Natural killer cell (primary cell): Measurements from ENCODE around the gene C1orf21. TPM values are rescaled to one million over a fixed set of nuclear protein-coding genes. Genes with fewer than 3 reads are reported as not detected.

Experiments
- ATAC-seq, 3 donors: fragments of 150-1000 bp in 2 of 3; fragments of 200-7000 bp in 1 of 3; cut with Tn5 transposase; 1 replicate in 1 of 3; 2 replicates in 2 of 3; pipeline ENCODE4 v1.10.0; 2021; ENCODE audit warnings: mild to moderate bottlenecking in 2 of 3, moderate library complexity in 2 of 3
- DNase-seq, 2 donors: peaks; one replicate each; pipeline versions ENCODE4 v3.0.0 to v3.0.0-alpha.2; 2013 to 2021; ENCODE audit warnings: mixed read lengths in 1 of 2
- H3K27ac ChIP-seq: one replicate; pipeline ENCODE4 v1.5.1; 2013; ENCODE audit warnings: mild to moderate bottlenecking, low read length
- H3K27me3 ChIP-seq: one replicate; pipeline ENCODE4 v1.6.1; 2013; ENCODE audit warnings: low read length; ENCODE audit not compliant: control insufficient read depth, insufficient read depth
- H3K36me3 ChIP-seq: one replicate; pipeline ENCODE4 v1.6.1; 2013; ENCODE audit warnings: low read length; ENCODE audit not compliant: control insufficient read depth, insufficient read depth
- H3K4me1 ChIP-seq: one replicate; pipeline ENCODE4 v1.6.1; 2013; ENCODE audit warnings: low read length; ENCODE audit not compliant: control insufficient read depth, insufficient read depth
- H3K4me3 ChIP-seq: one replicate; pipeline ENCODE4 v1.5.1; 2013; ENCODE audit warnings: low read length
- H3K9me3 ChIP-seq: one replicate; pipeline ENCODE4 v1.6.1; 2013; ENCODE audit warnings: low read length; ENCODE audit not compliant: control insufficient read depth, insufficient read depth
- H3K27ac Mint-ChIP-seq, 2 donors: one replicate each; pipeline ENCODE4 v1.8.0; 2022; ENCODE audit warnings: mild to moderate bottlenecking in 2 of 2, mixed read lengths in 2 of 2, moderate library complexity in 1 of 2
- H3K27me3 Mint-ChIP-seq, 2 donors: one replicate each; pipeline ENCODE4 v1.8.0; 2022; ENCODE audit warnings: low read depth in 2 of 2, mixed read lengths in 2 of 2
- H3K36me3 Mint-ChIP-seq: one replicate; pipeline ENCODE4 v1.8.0; 2022; ENCODE audit warnings: mixed read lengths
- H3K4me1 Mint-ChIP-seq, 2 donors: one replicate each; pipeline ENCODE4 v1.8.0; 2022; ENCODE audit warnings: mixed read lengths in 2 of 2
- H3K4me3 Mint-ChIP-seq: one replicate; pipeline ENCODE4 v1.8.0; 2022; ENCODE audit warnings: mild to moderate bottlenecking, moderate library complexity, mixed read lengths
- H3K9me3 Mint-ChIP-seq, 2 donors: one replicate each; pipeline ENCODE4 v1.8.0; 2022; ENCODE audit warnings: mixed read lengths in 2 of 2
- CTCF ChIP-seq: fragments of 200-600 bp; IDR thresholded peaks from one replicate; pipeline ENCODE4 v1.8.0; 2022; ENCODE audit warnings: antibody characterized with exemption
- WGBS: methylation state at CpG from one replicate; pipeline ENCODE4 v1.1.7; 2013; ENCODE audit warnings: missing lambda C conversion rate; ENCODE audit not compliant: insufficient coverage; 5-methylcytosine and 5-hydroxymethylcytosine counted together
- intact Hi-C: fragments of 100-400 bp; cut with micrococcal nuclease; formaldehyde crosslinking; loops from one replicate; pipeline ENCODE4 v1.14.2; 2022
- total RNA-seq, 4 donors: library from RNA; stranded (reverse); fragments of 120-200 nt in 1 of 4; gene quantifications; one replicate each; pipeline versions ENCODE4 v1.2.3 to v1.2.4, GENCODE V29; 2013 to 2022

The C1orf21 gene
- total RNA-seq, 3 donors from 2014 or later (not counting 1 experiment from before 2014, with no cell fraction given): 84.3 to 111 (median 88.3) TPM

DNA sequence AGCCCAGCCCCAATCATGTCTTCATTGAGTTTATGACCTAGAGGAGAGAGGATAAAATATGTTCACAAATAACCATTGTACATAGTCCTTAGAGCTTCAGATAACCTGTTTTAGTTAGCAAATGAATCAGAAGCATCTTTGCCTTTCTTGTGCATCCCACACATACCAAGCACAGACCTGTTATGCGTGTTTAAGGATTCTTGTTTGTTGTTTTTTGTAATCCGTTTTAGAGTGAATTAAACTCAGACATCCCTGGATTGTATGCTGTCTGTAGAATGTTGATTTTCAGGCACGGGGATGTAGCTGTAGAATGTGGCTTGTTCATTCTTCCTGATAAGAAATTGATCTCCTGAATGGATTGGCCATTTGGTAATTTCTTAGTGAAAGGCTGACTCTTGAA lies 232.0 kb downstream of the C1orf21 start:
- 100% methylated on average over 3 of the region's 3 CpGs for WGBS
- H3K4me1 Mint-ChIP-seq: peaks cover 23 to 29% of the 10 kb centered on the region in 2 donors
- intact Hi-C loops: no loop called here

DNA sequence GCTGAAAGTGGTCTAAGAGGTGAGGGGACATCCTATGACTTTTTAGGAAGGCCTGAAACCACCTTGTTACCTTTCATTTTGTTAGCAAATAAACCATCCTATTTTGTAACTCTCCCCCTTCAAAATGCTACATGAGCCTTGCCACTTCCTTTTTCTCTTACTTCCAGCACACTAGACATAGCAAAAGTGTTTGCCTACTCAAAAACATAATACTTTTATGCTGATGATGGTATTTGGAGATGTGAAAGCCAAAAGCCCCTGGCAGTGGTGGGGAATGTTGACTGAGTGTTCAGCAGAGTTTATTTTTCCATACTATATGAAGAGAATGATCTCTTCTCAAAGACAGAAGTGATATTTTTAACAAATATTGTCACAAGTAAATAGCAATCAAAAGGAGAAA lies 233.6 kb downstream of the C1orf21 start:
- H3K27ac Mint-ChIP-seq: no peak overlapping the region
- intact Hi-C loops: no loop called here

More for the DNA sequence above, 232.0 kb downstream of the C1orf21 start:
- no peak for ATAC-seq
- H3K4me3 Mint-ChIP-seq: no peak overlapping the region
- no peaks in the 10 kb centered on the region for H3K27me3 ChIP-seq
- H3K9me3 ChIP-seq: no peaks in the 10 kb centered on the region
- H3K4me3 ChIP-seq: no peak overlapping the region
- no peak overlapping the region for H3K27ac Mint-ChIP-seq
- no peak overlapping the region for H3K27ac ChIP-seq
- no peaks in the 10 kb centered on the region for H3K36me3 Mint-ChIP-seq
- H3K27me3 Mint-ChIP-seq: no peaks in the 10 kb centered on the region
- no peaks in the 10 kb centered on the region for H3K9me3 Mint-ChIP-seq
- TF ChIP-seq CTCF: no peak
- no peak for DNase-seq
- H3K36me3 ChIP-seq: peaks cover 3% of the 10 kb centered on the region
- H3K4me1 ChIP-seq: no peaks in the 10 kb centered on the region

GRCh38 chr1:184621260-184621659 lies 234.4 kb downstream of the C1orf21 start:
- H3K4me3 Mint-ChIP-seq: no peak overlapping the region
- no peaks in the 10 kb centered on the region for H3K9me3 ChIP-seq
- peaks cover 3% of the 10 kb centered on the region for H3K36me3 ChIP-seq
- H3K36me3 Mint-ChIP-seq: no peaks in the 10 kb centered on the region
- 94% methylated on average over 4 of the region's 5 CpGs for WGBS
- H3K4me1 ChIP-seq: no peaks in the 10 kb centered on the region
- H3K4me1 Mint-ChIP-seq: peaks cover 24 to 26% of the 10 kb centered on the region in 2 donors
- intact Hi-C loops: no loop called here
- TF ChIP-seq CTCF: no peak
- H3K9me3 Mint-ChIP-seq: no peaks in the 10 kb centered on the region
- ATAC-seq (no peak), DNase-seq (no peak)
- no peak overlapping the region for H3K27ac Mint-ChIP-seq
- no peak overlapping the region for H3K4me3 ChIP-seq
- H3K27ac ChIP-seq: no peak overlapping the region
- no peaks in the 10 kb centered on the region for H3K27me3 Mint-ChIP-seq
- H3K27me3 ChIP-seq: no peaks in the 10 kb centered on the region

More for the DNA sequence above, 233.6 kb downstream of the C1orf21 start:
- Histone ChIP-seq H3K36me3 (peaks cover 3% of the 10 kb centered on the region), H3K4me1 (no peaks in the 10 kb centered on the region), H3K4me3 (no peak overlapping the region), H3K27ac (no peak overlapping the region), H3K9me3 (no peaks in the 10 kb centered on the region), H3K27me3 (no peaks in the 10 kb centered on the region)
- no peak for TF ChIP-seq CTCF
- H3K4me3 Mint-ChIP-seq: no peak overlapping the region
- no peak for DNase-seq
- no peak for ATAC-seq
- no peaks in the 10 kb centered on the region for H3K27me3 Mint-ChIP-seq
- no peaks in the 10 kb centered on the region for H3K36me3 Mint-ChIP-seq
- no peaks in the 10 kb centered on the region for H3K9me3 Mint-ChIP-seq
- peaks cover 22 to 23% of the 10 kb centered on the region in 2 donors for H3K4me1 Mint-ChIP-seq

DNA sequence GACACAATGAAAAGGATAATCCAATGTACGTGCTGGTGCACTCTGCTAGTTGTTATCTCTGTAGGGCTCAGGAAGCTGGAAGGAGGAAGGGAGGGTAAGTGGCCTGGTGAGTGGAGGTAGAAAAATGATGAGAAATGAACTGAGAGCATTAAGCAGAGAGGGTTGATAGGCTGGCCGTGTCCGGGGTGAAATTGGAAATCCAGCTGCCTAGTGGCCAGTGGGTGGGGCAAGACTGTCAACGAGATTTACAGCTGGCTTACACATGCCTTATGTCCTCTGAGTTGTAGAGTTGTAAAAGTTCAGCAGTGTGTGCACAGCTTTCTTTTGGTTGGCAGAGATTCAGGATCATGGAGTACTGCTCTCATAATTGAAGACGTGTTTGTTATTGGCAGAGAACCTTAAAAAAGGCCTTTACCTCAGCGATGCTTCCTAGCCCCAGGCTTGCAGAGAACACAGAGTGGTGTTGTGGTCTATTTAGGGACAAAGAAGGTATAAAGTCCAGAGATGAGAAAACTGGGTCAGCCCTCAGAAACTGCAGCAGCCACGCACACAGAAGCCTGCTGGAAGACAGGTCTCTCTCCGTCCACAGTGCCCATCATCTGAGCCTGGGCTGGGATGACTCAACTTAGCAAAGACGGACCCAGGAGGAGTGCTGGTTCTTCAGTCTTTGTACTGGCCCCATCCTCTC lies 235.5 kb downstream of the C1orf21 start:
- H3K27me3 ChIP-seq: no peaks in the 10 kb centered on the region
- intact Hi-C loops: no loop called here
- WGBS: 94% methylated on average over 9 of the region's 9 CpGs
- peaks cover 3% of the 10 kb centered on the region for H3K36me3 ChIP-seq
- Mint-ChIP-seq H3K9me3 (no peaks in the 10 kb centered on the region), H3K4me1 (peaks cover 17 to 23% of the 10 kb centered on the region in 2 donors), H3K4me3 (no peak overlapping the region), H3K36me3 (no peaks in the 10 kb centered on the region), H3K27ac (peak overlapping the region in 1 of 2 donors; percentile 28), H3K27me3 (no peaks in the 10 kb centered on the region)
- H3K27ac ChIP-seq: no peak overlapping the region
- ATAC-seq (no peak), DNase-seq (no peak)
- TF ChIP-seq CTCF: no peak
- no peaks in the 10 kb centered on the region for H3K4me1 ChIP-seq
- H3K9me3 ChIP-seq: no peaks in the 10 kb centered on the region
- no peak overlapping the region for H3K4me3 ChIP-seq
